AG04450 (cell line): ENCODE measurements around the gene CMTM1. TPM values are rescaled to one million over a fixed set of nuclear protein-coding genes. Genes with fewer than 3 reads are reported as not detected.

Experiments used
- CTCF ChIA-PET: fragments of 300-600, 350-600 bp; formaldehyde crosslinking; extraction: SDS; loops from one replicate; lab custom pipeline; 2022; ENCODE audit warnings: antibody characterized with exemption, inconsistent platforms; lab: Charles Lee
- POLR2A ChIA-PET: fragments of 350-600 bp; formaldehyde crosslinking; extraction: SDS; loops from one replicate; lab custom pipeline; 2021; ENCODE audit warnings: antibody characterized with exemption, inconsistent platforms; lab: Yijun Ruan, JAX
- DNase-seq: peaks from one replicate; pipeline ENCODE4 v3.0.0-alpha.2; 2011; ENCODE audit warnings: low read depth, low spot score
- H3K27ac ChIP-seq: one replicate; pipeline ENCODE4 v1.5.1; 2012; ENCODE audit warnings: low read depth, low read length, control low read depth
- H3K27me3 ChIP-seq: one replicate; pipeline ENCODE4 v1.6.0; 2012; ENCODE audit warnings: low read length; ENCODE audit not compliant: control insufficient read depth, insufficient read depth
- H3K4me3 ChIP-seq: 2 replicates; pipeline ENCODE4 v1.5.1; 2011; ENCODE audit warnings: mild to moderate bottlenecking, low read depth, low read length, control low read depth
- H3K9me3 ChIP-seq: 2 replicates; pipeline ENCODE4 v1.5.1; 2012; ENCODE audit warnings: low read length; ENCODE audit not compliant: control insufficient read depth, insufficient read depth
- polyA plus RNA-seq: library from polyadenylated mRNA; depleted of rRNA; stranded (reverse); fragments of >200 nt; gene quantifications from 2 replicates; pipeline ENCODE4 v1.2.3, GENCODE V29; 2011
- TF ChIP-seq, protein P1 (sequence below): IDR thresholded peaks from 2 replicates; pipeline ENCODE4 v1.5.1; 2011; ENCODE audit warnings: low read depth, low read length, control low read depth, inconsistent platforms

Gene CMTM1
- polyA plus RNA-seq, 1 experiment = 1.6 TPM

DNA sequence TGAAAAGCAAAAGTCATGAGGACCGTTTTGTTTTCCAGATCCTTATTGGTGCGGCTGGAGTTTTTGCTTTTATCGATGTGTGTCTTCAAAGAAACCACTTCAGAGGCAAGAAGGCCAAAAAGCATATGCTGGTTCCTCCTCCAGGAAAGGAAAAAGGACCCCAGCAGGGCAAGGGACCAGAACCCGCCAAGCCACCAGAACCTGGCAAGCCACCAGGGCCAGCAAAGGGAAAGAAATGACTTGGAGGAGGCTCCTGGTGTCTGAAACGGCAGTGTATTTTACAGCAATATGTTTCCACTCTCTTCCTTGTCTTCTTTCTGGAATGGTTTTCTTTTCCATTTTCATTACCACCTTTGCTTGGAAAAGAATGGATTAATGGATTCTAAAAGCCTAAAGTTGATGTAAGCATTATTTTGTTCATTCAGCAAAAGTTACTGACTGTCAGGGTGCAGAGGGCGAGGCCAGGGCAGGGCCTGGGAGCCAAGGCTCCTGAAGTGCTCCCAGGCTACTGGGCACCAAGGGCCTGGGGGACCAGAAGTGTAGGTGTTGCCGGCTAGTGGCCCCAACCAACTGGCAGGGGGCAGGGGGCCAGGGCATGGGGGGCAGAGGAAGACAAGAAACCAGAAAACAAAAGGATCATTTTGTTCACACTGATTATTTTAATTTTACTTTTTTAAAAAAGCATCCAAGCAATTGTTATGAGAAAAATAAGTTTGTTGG is 21.8 kb downstream of the CMTM1 start:
- Histone ChIP-seq H3K9me3 (no peaks in the 10 kb centered on the region), H3K27ac (no peak overlapping the region), H3K27me3 (peaks cover 3% of the 10 kb centered on the region), H3K4me3 (no peak overlapping the region)
- TF ChIP-seq, protein P1, sequence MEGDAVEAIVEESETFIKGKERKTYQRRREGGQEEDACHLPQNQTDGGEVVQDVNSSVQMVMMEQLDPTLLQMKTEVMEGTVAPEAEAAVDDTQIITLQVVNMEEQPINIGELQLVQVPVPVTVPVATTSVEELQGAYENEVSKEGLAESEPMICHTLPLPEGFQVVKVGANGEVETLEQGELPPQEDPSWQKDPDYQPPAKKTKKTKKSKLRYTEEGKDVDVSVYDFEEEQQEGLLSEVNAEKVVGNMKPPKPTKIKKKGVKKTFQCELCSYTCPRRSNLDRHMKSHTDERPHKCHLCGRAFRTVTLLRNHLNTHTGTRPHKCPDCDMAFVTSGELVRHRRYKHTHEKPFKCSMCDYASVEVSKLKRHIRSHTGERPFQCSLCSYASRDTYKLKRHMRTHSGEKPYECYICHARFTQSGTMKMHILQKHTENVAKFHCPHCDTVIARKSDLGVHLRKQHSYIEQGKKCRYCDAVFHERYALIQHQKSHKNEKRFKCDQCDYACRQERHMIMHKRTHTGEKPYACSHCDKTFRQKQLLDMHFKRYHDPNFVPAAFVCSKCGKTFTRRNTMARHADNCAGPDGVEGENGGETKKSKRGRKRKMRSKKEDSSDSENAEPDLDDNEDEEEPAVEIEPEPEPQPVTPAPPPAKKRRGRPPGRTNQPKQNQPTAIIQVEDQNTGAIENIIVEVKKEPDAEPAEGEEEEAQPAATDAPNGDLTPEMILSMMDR = no peak
- POLR2A ChIA-PET = no interaction called here
- DNase-seq = no peak
- CTCF ChIA-PET = no interaction called here

DNA sequence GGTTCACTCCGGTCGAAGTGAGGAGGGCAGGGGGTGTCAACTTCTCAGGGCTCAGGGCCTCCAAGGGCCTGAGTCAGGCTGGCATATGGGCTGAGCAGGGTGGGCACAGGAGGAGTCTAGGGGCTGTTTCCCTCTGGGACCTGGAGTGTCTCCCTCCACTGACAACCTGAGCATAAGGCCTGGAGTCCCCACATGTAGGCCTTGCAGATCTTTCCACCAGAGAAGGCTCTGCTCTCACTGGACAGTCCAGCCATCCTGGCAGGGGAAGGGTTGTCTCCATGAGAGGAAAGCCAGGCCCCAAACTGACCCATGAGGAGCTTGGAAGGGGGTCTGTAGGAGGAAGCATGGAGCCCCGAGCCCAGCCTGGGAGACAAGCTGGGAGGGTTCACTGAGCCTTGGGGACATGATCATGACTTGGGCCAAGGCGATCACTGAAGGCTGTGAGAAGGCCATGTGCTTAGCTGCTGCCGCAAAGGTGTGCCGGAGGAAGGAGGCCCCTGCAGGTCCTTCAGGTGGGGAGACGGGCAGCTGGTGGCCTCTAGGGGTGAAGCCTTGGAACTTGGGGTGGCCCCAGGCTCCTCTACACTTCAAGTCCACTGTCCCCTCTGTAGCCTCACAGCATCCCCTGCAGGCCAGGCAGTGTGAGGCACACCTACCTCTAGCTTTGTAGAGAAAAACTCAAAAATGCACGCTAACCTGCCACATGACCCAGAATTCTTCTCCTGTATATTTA is 22.9 kb downstream of the CMTM1 start:
- Histone ChIP-seq H3K27me3 (peaks cover 6% of the 10 kb centered on the region), H3K27ac (no peak overlapping the region), H3K9me3 (no peaks in the 10 kb centered on the region), H3K4me3 (no peak overlapping the region)
- DNase-seq = no peak
- ChIA-PET CTCF (no interaction called here), POLR2A (interaction anchor here (0.7 kb wide), 1 partner anchor 35 kb away, joined by 5 read pairs; no protein-coding TSS in a partner anchor)
- TF ChIP-seq, protein P1 = peak; percentile 54

DNA sequence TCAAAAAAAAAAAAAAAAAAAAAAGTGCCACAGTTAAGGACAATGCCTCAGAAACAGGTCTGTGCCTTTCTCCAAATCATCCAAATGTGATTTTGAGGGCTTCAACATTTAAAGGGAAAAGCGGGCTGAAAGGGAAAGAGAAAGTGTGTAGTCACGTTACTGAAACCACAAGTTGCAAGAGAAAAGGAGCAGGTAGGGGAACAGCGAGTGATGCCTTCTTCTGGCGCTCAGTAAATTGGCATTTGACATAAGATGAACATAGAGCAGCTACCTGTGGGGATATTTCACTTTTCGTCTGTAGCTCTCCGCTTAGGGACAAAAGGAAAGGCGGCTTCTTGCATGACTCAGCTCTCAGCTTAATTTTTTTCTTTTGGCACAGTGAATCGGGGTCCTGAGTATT is 24.1 kb downstream of the CMTM1 start:
- Histone ChIP-seq H3K27me3 (peaks cover 10% of the 10 kb centered on the region), H3K9me3 (no peaks in the 10 kb centered on the region), H3K27ac (no peak overlapping the region), H3K4me3 (no peak overlapping the region)
- TF ChIP-seq, protein P1 = no peak
- ChIA-PET CTCF (interaction anchor here (1.3 kb wide), 1 partner anchor 18 kb away, joined by 8 read pairs; no protein-coding TSS in a partner anchor), POLR2A (no interaction called here)
- no peak for DNase-seq

DNA sequence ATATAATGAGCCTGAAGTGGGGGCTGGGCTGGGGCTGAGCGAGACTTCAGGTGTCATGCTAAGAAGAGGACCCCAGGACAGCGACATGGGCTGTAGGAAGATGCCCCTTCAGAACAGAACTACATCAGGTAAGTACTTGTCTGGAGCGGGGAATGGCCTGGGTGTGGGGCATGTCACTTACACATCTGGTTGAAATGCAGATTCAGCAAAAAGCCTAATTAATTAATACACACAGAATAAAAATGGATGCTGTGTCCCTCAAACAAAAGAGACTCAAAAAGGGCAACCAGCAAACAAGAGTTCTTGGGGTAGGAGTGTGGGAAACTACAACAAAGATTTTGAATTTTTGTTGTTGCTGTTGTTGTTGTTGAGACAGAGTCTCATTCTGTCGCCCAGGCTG is 24.8 kb downstream of the CMTM1 start:
- CTCF ChIA-PET = interaction anchor here (1.3 kb wide), 1 partner anchor 18 kb away, joined by 8 read pairs; no protein-coding TSS in a partner anchor
- POLR2A ChIA-PET = no interaction called here
- no peak overlapping the region for H3K4me3 ChIP-seq
- peaks cover 10% of the 10 kb centered on the region for H3K27me3 ChIP-seq
- H3K27ac ChIP-seq = no peak overlapping the region
- TF ChIP-seq, protein P1 = no peak
- no peak for DNase-seq
- no peaks in the 10 kb centered on the region for H3K9me3 ChIP-seq

DNA sequence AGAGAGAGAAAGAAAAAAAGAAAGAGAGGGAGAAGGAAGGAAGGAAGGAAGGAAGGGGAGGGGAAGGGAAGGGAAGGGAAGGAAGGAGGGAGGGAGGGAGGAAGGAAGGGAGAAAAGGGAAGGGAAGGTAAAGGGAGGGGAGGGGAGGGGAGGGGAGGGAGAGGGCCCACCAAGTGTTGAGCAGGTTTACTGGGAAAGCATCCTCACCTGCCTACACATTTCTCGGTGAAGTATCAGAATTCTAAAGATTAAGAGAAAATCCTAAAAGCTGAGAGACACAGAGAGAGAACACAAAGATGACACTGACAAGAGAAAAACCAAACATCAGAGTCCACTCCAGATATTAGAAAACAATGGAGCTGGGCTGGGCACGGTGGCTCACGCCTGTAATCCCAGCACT is 26.0 kb downstream of the CMTM1 start:
- H3K27me3 ChIP-seq = peaks cover 10% of the 10 kb centered on the region
- CTCF ChIA-PET = no interaction called here
- TF ChIP-seq, protein P1 = no peak
- POLR2A ChIA-PET = interaction anchor here (0.7 kb wide), 1 partner anchor 58 kb away, joined by 4 read pairs; no protein-coding TSS in a partner anchor
- no peak overlapping the region for H3K27ac ChIP-seq
- H3K4me3 ChIP-seq = no peak overlapping the region
- no peaks in the 10 kb centered on the region for H3K9me3 ChIP-seq
- DNase-seq = no peak
